ENCODE measurements around the gene AVEN.

The AVEN gene

DNA sequence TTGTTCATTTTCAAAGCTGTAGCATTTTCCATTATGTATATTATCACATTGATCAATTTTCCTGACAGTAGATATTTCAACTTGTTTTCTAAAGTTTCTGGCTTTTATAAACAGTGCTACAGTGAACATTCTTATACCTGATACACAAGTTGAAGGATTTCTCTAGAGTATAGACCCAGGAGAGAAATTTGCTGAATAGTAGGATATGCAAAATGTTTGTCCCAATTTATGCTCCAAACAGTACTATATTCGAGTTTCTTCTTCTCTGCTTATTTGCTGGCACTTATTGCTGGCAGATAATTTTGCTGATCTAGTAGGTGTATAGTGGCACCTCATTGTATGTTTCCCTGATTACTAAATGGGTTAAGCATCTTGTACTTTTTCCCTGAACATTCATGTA is 187.9 kb downstream of the AVEN start:
- no peaks in the 10 kb centered on the region for H4K20me1 ChIP-seq (ENCODE audit: insufficient read depth, low read length)
- no peak for TF ChIP-seq EZH2 (IDR thresholded peaks at IDR 0.05; ENCODE audit: borderline replicate concordance, low read length)
- TF ChIP-seq, protein P1, sequence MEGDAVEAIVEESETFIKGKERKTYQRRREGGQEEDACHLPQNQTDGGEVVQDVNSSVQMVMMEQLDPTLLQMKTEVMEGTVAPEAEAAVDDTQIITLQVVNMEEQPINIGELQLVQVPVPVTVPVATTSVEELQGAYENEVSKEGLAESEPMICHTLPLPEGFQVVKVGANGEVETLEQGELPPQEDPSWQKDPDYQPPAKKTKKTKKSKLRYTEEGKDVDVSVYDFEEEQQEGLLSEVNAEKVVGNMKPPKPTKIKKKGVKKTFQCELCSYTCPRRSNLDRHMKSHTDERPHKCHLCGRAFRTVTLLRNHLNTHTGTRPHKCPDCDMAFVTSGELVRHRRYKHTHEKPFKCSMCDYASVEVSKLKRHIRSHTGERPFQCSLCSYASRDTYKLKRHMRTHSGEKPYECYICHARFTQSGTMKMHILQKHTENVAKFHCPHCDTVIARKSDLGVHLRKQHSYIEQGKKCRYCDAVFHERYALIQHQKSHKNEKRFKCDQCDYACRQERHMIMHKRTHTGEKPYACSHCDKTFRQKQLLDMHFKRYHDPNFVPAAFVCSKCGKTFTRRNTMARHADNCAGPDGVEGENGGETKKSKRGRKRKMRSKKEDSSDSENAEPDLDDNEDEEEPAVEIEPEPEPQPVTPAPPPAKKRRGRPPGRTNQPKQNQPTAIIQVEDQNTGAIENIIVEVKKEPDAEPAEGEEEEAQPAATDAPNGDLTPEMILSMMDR (IDR thresholded peaks at IDR 0.05; ENCODE audit: low read length) = no peak
- H3K9me3 ChIP-seq (ENCODE audit: low read length) = no peaks in the 10 kb centered on the region
- H3K27me3 ChIP-seq (ENCODE audit: insufficient read depth, low read length) = no peaks in the 10 kb centered on the region
- H3K4me1 ChIP-seq (ENCODE audit: insufficient read depth, low read length, severe bottlenecking) = no peaks in the 10 kb centered on the region
- no peaks in the 10 kb centered on the region for H3K79me2 ChIP-seq (ENCODE audit: insufficient read depth, low read length)
- no peaks in the 10 kb centered on the region for H3F3A ChIP-seq (ENCODE audit: insufficient read depth, low read length)
- no peaks in the 10 kb centered on the region for H3K9me2 ChIP-seq (ENCODE audit: low read depth, low read length)
- H3K4me3 ChIP-seq (ENCODE audit: low read depth, low read length, poor library complexity, severe bottlenecking) = no peak overlapping the region
- no peak overlapping the region for H3K27ac ChIP-seq (ENCODE audit: low read depth, low read length, poor library complexity, severe bottlenecking)
- H3K36me3 ChIP-seq (ENCODE audit: insufficient read depth, low read length) = no peaks in the 10 kb centered on the region
- no peak overlapping the region for H3K4me2 ChIP-seq (ENCODE audit: low read length)
- no peak overlapping the region for H2AFZ ChIP-seq (ENCODE audit: low read length)
- H3K9ac ChIP-seq (ENCODE audit: low read length) = no peak overlapping the region

DNA sequence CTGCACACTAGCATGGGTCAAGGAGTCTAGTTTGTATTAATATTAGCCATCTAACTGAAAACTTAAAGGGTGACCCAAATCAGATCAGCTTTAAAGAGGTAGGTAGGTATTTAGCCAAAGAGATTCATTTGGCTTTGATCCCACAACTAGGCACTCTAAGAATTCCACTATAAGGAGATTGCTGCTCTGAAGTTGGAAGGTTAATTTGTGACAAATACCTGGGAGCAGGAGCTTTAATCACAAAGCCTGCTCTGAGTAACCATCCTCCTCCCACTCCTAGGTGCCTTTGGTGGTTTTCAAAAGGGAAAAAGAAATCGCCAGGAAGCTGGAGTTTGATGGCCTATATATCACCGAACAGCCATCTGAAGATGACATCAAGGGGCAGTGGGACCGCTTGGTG is 191.0 kb downstream of the AVEN start:
- H3K9ac ChIP-seq (ENCODE audit: low read length) = no peak overlapping the region
- no peaks in the 10 kb centered on the region for H3K9me3 ChIP-seq (ENCODE audit: low read length)
- H3K9me2 ChIP-seq (ENCODE audit: low read depth, low read length) = no peaks in the 10 kb centered on the region
- no peaks in the 10 kb centered on the region for H3F3A ChIP-seq (ENCODE audit: insufficient read depth, low read length)
- no peak overlapping the region for H3K4me2 ChIP-seq (ENCODE audit: low read length)
- H4K20me1 ChIP-seq (ENCODE audit: insufficient read depth, low read length) = no peaks in the 10 kb centered on the region
- no peaks in the 10 kb centered on the region for H3K27me3 ChIP-seq (ENCODE audit: insufficient read depth, low read length)
- no peak for TF ChIP-seq EZH2 (IDR thresholded peaks at IDR 0.05; ENCODE audit: borderline replicate concordance, low read length)
- no peaks in the 10 kb centered on the region for H3K4me1 ChIP-seq (ENCODE audit: insufficient read depth, low read length, severe bottlenecking)
- H3K79me2 ChIP-seq (ENCODE audit: insufficient read depth, low read length) = no peaks in the 10 kb centered on the region
- no peaks in the 10 kb centered on the region for H3K36me3 ChIP-seq (ENCODE audit: insufficient read depth, low read length)
- no peak overlapping the region for H3K4me3 ChIP-seq (ENCODE audit: low read depth, low read length, poor library complexity, severe bottlenecking)
- H2AFZ ChIP-seq (ENCODE audit: low read length) = no peak overlapping the region
- no peak overlapping the region for H3K27ac ChIP-seq (ENCODE audit: low read depth, low read length, poor library complexity, severe bottlenecking)

DNA sequence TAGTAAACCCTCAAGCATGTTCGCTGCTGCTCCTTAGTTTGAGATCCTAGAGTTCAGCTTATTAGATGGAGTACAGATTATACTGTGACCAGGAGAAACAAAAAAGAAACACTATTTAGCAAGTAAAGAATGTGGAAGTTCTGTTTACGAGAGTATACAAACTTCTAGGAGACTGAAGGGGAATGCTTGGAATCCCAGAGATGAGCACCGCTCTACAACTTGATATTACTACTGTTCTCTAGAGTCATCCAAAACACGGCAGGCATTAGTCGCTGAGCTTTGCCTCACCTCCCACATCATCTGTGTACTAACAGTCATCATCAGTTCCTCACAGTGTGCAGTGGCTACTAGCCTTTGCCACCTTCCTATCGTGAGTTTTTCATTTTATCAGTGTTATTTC is 192.1 kb downstream of the AVEN start:
- no peaks in the 10 kb centered on the region for H3K79me2 ChIP-seq (ENCODE audit: insufficient read depth, low read length)
- H3K9me2 ChIP-seq (ENCODE audit: low read depth, low read length) = no peaks in the 10 kb centered on the region
- no peak overlapping the region for H2AFZ ChIP-seq (ENCODE audit: low read length)
- TF ChIP-seq, protein P1 (IDR thresholded peaks at IDR 0.05; ENCODE audit: low read length) = no peak
- no peak for TF ChIP-seq EZH2 (IDR thresholded peaks at IDR 0.05; ENCODE audit: borderline replicate concordance, low read length)
- H3K4me3 ChIP-seq (ENCODE audit: low read depth, low read length, poor library complexity, severe bottlenecking) = no peak overlapping the region
- H3F3A ChIP-seq (ENCODE audit: insufficient read depth, low read length) = no peaks in the 10 kb centered on the region
- no peak overlapping the region for H3K9ac ChIP-seq (ENCODE audit: low read length)
- H3K27me3 ChIP-seq (ENCODE audit: insufficient read depth, low read length) = no peaks in the 10 kb centered on the region
- H3K4me1 ChIP-seq (ENCODE audit: insufficient read depth, low read length, severe bottlenecking) = no peaks in the 10 kb centered on the region
- no peaks in the 10 kb centered on the region for H4K20me1 ChIP-seq (ENCODE audit: insufficient read depth, low read length)
- no peaks in the 10 kb centered on the region for H3K36me3 ChIP-seq (ENCODE audit: insufficient read depth, low read length)
- H3K4me2 ChIP-seq (ENCODE audit: low read length) = no peak overlapping the region
- H3K27ac ChIP-seq (ENCODE audit: low read depth, low read length, poor library complexity, severe bottlenecking) = no peak overlapping the region
- H3K9me3 ChIP-seq (ENCODE audit: low read length) = no peaks in the 10 kb centered on the region

DNA sequence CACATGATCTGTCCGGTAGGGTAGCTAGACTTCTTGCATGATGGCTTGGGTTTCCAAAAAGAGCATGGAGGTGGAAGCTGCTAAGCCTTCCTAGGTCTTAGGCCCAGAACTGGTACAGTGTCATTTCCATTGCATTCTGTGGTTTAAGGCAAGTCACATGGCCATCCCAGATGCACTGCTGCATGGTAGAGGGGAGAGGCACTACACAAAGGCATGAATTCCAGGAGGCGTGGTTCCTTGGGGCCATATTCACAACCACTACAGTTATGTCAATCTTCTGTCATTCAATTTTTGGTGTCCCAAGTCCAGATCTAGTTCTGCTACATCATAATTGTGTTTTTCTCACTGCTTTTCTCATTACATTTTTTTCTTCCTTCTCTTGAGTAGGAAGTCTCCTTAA is 192.9 kb downstream of the AVEN start:
- H3K9me3 ChIP-seq (ENCODE audit: low read length) = no peaks in the 10 kb centered on the region
- no peak overlapping the region for H3K27ac ChIP-seq (ENCODE audit: low read depth, low read length, poor library complexity, severe bottlenecking)
- H3K36me3 ChIP-seq (ENCODE audit: insufficient read depth, low read length) = no peaks in the 10 kb centered on the region
- no peak overlapping the region for H3K9ac ChIP-seq (ENCODE audit: low read length)
- no peak overlapping the region for H3K4me2 ChIP-seq (ENCODE audit: low read length)
- no peak overlapping the region for H3K4me3 ChIP-seq (ENCODE audit: low read depth, low read length, poor library complexity, severe bottlenecking)
- H3K9me2 ChIP-seq (ENCODE audit: low read depth, low read length) = no peaks in the 10 kb centered on the region
- H4K20me1 ChIP-seq (ENCODE audit: insufficient read depth, low read length) = no peaks in the 10 kb centered on the region
- no peaks in the 10 kb centered on the region for H3K79me2 ChIP-seq (ENCODE audit: insufficient read depth, low read length)
- no peaks in the 10 kb centered on the region for H3K27me3 ChIP-seq (ENCODE audit: insufficient read depth, low read length)
- H3F3A ChIP-seq (ENCODE audit: insufficient read depth, low read length) = no peaks in the 10 kb centered on the region
- no peak for TF ChIP-seq EZH2 (IDR thresholded peaks at IDR 0.05; ENCODE audit: borderline replicate concordance, low read length)
- TF ChIP-seq, protein P1 (IDR thresholded peaks at IDR 0.05; ENCODE audit: low read length) = no peak
- H3K4me1 ChIP-seq (ENCODE audit: insufficient read depth, low read length, severe bottlenecking) = no peaks in the 10 kb centered on the region
- no peak overlapping the region for H2AFZ ChIP-seq (ENCODE audit: low read length)

All from OCI-LY1 (cell line).